DMS79 (cell line): Measurements from ENCODE around the gene ULK4.
"Not testable (repeated sequence)": the region's sequence is repeated elsewhere in the genome, so short reads cannot be mapped to it uniquely, and the experiment has no call there.

Experiments used
- DNase-seq: peaks from one replicate; lab custom pipeline; 2025; lab: John Stamatoyannopoulos, UW

The ULK4 gene

DNA sequence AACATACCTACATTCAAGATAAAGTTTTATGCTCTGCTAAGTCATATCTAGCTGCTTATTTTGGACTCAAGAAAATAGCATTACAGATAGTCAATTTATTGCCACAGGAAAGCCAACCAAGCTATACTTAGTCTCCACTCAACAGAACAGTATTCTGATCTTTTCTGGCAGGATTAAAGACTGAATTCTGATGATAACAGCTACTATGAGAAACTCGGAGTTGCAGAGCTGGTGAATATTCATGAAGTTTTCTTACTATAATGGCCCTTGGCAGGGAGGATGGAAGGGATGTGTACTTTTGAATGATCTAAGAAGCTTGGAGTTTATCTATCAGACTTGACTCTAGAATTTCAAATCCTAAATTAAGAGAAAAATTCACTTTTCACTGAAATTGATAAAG, 524.9 kb downstream of the ULK4 start:
- no peak for DNase-seq

DNA sequence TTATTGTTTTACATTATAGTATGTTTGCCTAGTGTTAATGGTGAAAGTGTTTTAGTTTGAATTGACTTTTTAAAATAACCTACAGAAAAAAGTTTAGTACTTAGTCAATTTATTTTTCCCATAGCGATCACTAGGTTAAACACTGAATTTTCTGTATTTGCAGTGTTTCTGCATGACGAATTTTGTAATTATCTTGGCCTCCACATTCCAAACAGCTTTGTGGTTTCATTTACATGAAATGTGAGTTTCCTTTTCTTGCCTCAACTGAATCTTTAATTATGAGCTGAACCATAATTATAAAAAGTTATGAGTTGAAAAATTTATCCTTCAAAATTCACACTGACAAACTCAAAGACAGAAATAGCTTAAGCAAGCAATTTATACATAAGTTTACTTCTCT, 527.1 kb downstream of the ULK4 start:
- no peak for DNase-seq

DNA sequence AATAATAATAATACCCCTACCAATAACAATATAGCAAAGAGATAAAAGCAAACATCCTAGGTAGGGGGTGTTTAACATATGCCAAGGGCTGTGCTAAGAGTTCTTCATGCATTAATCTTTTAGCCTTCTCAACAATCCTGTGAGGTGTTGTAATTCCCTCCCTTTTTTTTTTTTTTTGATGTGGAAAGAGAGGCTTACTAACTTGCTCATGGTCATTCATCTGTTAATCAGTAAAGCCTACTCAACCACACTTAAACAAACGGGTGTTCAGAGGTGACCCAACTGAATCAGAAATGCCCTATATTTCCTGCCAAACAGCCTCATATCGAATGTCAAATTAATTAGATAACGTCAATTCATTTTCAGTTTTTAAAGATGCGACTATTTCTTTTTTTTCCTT, 530.5 kb downstream of the ULK4 start:
- DNase-seq: no peak

DNA sequence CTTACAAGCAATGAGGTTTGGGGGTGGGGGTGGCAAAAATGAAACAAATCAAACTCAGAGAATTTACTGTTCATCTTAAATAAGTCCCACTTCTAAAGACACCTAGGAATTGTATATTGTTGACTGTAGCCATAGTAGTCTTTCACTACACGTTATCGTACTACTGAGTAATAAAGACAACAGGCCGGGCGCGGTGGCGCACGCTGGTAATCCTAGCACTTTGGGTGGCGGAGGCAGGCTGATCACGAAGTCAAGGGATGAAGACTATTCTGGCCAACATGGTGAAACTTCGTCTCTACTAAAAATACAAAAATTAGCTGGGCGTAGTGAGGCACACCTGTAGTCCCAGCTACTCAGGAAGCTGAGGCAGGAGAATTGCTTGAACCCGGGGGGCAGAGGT, 531.0 kb downstream of the ULK4 start:
- no peak for DNase-seq

DNA sequence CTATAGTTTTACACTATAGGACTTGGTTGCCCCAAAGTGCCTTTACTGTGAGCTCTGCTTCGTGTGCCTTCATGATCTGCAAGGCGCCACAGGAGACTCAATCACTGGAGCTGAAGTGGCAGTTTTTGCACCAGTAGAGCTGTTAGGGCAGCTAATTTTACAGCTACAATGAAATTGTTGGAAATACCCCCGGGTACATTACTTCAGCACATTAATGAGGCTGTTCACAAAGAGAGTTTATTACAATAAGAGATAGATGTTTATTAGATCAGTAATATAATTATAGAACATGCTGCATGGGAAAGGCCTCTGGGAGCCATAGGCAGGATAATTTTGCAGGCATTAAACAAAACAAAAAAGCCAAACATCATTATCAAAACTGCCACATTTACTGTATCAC, 531.5 kb downstream of the ULK4 start:
- DNase-seq: no peak

DNA sequence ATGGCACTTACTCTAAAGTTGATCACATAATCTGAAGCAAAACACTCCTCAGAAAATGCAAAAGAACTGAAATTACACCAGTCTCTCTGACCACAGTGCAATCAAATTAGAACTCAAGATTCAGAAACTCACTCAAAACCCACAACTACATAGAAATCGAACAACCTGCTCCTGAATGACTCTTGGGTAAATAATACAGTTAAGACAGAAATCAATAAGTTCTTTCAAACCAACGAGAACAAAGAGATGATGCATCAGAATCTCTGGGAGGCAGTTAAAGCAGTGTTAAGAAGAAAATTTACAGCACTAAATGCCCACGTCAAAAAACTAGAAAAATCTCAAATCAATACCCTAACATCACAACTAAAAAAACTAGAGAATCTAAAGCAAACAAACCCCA, 535.4 kb downstream of the ULK4 start:
- DNase-seq: no peak

DNA sequence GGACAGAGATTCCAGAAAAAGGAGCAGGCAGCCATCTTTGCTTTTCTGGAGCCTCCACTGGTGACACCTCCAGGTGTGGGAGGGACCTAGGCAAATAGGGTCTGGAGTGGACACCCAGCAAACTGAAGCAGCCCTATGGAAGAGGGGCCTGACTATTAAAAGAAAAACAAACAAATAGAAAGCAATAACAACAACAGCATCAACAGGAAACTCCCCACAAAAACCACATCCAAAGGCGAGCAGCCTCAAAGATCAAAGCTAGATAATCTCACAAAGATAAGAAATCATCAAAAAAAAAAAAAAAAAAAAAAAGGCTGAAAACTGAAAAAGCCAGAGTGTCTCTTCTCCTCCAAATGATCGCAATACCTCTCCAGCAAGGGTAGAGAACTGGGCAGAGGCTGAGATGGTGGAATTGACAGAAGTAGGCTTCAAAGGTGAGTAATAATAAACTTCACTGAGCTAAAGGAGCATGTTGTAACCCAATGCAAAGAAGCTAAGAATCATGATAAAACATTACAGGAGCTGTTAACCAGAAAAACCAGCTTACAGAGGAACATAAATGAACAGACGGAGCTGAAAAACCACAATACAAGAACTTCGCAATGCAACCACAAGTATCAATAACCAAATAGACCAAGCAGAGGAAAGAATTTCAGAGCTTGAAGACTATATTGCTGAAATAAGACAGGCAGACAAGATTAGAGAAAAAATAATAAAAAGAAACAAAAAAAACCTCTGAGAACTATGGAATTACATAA, 537.2 kb downstream of the ULK4 start:
- no peak for DNase-seq

DNA sequence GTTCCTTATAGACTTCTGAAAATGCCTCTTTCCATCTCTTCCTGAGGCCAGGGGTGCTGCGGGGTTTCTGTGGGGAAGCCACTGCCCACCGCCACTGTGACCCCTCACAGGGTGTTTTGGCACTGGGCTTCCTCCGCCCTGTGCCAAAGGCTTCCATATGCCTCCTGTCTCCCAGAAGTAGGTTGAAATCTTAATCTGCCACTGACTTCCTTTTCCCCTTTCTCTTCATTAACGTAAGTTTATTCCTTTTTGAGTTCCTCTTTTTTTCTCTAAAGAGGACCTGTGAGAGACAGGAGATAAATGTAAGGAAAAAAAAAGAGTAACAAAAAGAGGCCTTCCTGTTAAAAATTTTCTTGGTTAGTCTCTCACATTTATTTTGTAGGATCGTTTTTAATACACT, 542.1 kb downstream of the ULK4 start:
- no peak for DNase-seq

DNA sequence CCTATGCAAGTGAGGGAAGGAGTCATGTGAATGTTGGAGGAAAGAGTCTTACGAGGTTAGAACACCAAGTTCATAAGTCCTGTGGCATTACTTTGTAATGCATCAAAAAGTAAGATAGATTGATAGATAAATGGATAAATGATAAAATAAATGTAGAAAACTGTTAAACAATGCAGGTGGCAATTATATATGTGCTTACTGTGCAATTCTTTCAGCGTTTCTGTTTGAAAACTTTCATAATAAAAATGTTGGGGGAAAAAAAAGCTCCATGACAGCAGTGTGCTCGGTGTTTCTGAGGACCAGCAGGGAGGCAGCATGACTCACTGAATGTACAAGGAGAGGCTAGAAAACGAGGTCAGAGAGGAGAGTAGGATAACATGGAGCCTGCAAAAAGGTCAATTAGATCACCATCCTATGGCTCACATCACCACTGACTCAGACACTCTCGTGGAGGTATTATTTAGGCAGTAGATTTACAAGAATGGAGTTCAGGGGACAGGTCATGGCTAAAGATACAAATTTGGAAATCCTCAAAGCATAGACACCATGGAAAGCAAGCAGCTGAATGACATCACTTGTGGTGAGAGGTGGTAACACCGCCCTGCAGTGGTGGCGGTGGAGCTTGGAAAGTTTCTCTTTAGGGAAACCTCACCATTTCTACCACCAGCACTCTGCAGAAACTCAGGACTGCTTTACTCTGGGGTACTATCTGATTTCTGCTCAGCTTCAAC, 542.8 kb downstream of the ULK4 start:
- DNase-seq: no peak

DNA sequence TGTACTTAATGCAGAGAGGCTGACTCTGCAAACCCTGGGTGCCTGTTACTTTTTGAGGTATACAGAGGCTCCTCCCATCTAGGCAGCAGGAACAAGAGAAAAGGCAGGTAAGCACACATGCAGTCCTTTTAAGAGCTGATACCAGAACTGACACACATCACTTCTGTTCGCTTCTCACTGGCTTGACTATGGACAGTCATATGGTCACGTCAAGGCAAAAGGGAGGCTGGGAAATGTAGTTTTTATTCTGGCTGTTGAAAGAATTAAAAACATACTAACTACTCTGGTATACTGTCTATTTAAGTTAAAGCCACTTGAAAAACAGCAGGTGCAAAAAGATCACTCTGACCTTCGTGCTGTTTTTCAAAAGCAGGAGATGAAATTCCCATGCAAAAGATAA, 544.3 kb downstream of the ULK4 start:
- DNase-seq: no peak

DNA sequence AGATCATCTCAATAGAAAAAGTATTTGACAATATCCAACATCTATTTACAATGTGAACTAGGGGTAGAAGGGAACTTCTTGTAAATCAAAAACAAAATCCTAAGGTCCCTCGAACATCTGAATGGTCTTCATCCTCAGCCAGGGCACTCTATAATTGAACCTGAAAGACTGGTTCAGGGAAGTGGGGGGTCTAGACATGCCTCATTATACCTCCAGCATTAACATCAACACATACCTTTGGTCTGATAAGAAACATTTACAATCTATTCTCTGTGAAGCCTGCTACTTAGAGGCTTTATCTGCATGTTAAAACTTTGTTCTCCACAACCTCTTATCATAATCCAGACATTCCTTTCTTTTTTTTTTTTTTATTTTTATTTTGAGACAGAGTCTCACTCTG, 550.8 kb downstream of the ULK4 start:
- DNase-seq: no peak

DNA sequence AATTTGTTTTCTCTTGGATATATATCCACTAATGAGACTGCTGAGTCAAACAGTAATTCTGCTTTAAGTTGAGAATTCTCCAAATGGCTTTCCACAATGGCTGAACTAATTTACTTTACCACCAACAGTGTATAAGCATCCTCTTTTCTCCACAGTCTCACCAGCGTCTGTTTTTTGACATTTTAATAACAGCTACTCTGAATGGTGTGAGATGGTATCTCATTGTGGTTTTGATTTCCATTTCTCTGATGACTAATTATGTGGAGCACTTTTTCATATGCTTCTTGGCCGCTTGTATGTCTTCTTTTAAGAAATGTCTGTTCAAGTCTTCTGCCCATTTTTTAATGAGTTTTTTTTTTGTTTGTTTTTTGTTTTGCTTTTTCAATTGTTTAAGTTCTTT, 556.4 kb downstream of the ULK4 start:
- DNase-seq: no peak

DNA sequence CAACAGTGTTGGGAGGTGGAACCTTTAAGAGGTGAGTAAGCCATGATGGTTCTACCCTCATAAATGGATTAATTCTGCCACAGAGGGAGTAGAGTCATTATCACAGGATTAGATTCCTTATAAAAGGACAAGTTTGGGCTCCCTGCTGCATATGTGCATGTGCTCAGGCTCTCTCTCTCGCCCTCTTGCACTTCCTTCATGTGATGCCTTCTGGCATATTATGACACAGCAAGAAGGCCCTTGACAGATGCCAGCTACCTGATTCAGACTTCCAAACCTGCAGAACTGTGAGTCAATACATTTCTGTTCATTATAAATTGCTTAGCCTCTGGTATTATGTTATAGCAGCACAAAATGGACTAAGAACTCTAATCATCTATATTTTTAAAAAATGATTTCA, 557.3 kb downstream of the ULK4 start:
- no peak for DNase-seq

DNA sequence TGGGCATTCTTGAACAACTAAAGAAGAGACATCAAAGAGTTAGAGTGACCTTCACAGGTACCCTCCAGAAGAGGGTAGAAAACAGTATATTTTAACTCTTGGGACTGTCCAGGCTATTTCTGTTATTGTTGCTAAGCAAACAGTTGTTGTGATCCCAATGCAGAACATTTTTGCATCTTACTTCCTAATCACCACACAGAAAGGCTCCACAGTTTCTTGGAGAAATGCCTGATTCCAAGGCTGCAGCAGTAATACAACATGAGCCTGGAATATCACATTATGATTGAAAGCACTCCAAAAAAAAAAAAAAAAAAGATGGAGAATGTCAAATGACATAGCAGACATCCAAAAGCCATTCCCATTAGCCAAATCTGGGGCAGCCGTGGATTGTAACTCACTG, 567.0 kb downstream of the ULK4 start:
- DNase-seq: no peak

DNA sequence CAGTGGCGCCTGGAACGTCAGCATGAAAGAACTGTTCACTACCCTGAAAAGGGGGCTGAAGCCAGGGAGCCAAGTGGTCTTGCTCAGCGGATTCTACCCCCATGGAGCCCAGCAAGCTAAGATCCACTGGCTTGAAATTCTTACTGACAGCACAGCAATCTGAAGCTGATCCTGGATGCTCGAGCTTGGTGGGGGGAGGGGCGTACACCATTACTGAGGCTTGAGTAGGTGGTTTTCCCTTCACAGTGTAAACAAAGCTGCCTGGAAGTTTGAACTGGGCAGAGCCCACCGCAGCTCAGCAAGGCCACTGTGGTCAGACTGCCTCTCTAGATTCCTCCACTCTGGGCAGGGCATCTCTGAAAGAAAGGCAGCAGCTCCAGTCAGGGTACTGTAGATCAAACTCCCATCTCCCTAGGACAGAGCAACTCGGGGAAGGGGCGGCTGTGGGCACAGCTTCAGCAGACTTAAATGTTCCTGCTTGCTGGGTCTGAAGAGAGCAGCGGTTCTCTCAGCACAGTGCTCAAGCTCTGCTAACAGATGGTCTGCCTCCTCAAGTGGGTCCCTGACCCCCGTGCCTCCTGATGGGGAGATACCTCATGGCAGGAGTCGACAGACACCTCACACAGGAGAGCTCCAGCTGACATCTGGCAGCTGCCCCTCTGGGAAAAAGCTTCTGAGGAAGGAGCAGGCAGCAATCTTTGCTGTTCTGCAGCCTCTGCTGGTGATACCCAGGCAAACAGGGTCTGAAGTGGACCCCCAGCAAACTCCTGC, 591.0 kb downstream of the ULK4 start:
- DNase-seq: not testable (repeated sequence)

DNA sequence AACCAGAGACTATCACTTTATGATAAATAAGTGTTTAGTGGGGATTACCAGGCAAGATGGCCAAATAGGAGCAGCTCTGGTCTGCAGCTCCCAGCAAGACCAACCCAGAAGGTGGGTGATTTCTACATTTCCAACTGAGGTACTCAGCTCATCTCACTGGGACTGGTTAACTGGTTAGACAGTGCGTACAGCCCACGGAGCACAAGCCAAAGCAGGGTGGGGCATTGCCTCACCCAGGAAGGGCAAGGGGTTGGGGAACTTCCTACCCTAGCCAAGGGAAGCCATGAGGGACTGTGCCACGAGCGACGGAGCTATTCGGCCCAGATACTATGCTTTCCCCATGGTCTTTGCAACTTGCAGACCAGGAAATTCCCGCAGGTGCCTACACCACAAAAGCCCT, 591.6 kb downstream of the ULK4 start:
- DNase-seq: no peak

DNA sequence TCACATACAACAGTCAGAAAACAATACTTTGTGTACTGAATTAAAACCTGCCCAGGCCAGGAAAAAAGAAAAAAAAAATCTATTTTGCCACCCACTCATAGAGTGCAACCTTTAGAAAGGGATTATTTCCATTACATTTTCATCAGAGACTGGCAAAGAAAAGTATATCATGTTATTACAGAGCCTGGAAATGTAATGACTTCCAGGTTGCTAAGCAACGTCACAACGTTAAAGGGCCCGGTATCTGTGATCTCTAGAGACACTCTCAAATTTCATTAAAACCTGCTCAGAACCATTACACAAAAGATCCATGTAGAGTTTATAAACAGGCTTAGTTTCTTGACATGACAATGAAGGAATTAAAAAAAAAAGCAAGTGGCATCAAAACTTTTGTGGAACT, 592.1 kb downstream of the ULK4 start:
- DNase-seq: peak; percentile 5

DNA sequence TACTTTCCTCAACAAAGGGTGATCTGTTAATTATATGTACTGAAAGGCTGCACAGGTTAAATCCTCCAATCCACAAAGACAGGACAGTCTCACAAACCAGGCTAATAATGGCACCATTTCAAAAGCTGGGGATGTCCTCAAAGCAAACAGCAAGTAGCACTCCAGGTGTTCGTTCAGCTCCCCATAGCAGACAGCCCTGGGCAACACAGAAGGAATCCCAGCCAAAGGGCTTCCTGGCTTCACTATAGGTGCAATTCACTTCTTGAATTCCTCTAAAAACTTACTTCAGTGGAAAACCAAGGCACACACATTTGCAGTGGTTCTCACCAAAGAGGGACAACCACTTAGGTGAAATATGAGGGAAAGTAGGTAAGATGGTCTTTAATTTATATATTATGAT, 595.9 kb downstream of the ULK4 start:
- no peak for DNase-seq

DNA sequence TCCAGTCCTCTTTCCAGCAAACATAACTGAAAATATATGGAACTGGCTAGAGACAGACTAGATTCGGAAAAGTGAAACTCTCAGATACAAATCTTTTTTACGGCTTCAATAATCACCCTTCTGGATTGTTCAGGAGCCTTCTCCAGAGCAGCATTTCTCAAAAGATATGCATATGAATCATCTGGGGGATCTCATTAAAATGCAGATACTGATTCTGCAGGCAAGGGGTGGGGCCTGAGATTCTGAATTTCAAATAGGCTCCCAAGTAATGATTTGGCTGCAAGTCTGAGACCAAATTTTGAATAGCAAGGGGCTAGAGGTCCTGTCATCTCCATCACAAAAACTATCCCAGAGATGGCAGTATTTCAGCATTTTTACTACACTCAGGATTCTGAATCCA, 597.2 kb downstream of the ULK4 start:
- DNase-seq: no peak

DNA sequence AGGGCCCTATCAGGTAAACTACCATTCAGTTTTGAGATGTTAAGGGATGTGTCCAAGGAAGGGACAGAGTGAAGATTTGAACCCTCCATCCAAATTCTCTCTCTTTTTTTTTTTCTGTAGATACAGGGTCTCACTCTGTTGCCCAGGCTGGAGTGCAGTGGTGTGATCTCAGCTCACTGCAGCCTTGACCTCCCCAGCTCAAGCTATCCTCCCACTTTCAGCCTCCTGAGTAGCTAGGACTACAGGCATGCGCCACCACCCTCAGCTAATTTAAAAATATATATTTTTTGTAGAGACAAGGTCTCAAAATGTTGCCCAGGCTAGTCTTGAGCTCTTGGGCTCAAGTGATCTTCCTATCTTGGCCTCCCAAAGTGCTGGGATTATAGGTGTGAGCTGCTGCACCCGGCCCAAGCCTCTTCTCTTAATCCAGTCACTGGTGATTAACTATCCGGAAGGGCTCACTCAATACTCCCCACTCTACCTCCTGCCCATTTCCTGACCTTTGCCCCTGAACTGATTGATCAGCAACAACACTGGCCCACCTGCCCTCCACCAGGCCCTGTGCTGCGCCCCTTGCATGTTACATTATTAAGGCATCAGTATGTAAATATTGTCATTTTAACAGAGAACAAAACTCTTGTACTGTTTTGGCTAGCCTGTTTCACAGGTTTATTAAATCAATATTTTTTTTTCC, 597.9 kb downstream of the ULK4 start:
- no peak for DNase-seq

DNA sequence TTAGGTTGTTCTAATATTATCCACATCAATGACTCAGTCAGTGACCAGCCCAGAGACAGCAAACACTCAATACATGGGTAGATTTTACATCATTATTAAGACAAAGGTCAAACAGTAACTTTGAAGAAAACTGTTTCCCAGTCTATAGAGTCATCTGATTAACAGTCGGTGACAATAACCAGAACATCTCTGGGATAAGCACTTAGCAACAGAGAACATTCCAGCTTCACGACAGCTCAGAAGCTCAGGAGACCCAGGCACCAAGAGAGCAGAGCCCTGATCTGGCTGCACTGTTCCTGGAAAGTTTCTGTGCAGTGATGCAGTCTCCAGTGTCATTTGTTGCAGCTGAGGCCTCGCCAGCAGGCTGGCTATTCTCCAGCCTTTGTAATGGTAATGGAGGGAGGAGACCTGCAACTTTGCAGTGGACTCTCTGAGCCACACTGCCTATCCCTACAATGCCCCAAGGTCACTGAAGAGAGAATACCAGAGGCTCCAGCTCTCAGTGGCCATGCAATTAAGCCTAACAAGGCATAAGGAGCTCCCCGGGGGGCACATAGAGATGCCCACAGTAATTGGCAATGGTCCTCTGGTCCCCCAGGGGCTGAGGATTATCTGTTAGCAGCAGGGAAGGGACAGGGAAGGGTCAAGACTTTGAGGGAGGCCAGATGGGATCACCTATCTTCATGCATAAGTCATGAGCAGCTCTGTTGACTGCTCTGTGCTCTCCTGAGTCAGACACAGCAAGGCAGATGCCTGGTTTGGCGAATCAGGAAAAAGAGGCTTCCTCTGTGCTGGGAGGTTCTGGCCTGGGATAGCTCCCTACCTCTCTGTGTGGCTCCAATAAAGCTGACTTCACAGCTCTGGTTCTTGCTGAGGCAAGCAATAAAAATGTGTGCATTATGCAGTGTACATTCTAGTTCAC, 599.0 kb downstream of the ULK4 start:
- DNase-seq: no peak
